NT2/D1 (cell line): ENCODE results near the gene SLC36A1.

ENCODE experiments used
- SUZ12 ChIP-seq: IDR thresholded peaks from 2 replicates; pipeline ENCODE4 v1.6.1; 2011; ENCODE audit not compliant: insufficient read length, insufficient read depth; ENCODE audit errors: extremely low read depth
- YY1 ChIP-seq: IDR thresholded peaks from 2 replicates; pipeline ENCODE4 v1.6.1; 2011; ENCODE audit not compliant: insufficient read length, insufficient read depth
- ZNF274 ChIP-seq: IDR thresholded peaks from 2 replicates; pipeline ENCODE4 v1.6.1; 2011; ENCODE audit warnings: mild to moderate bottlenecking, low read depth, low read length

GRCh38 chr5:151427258-151427657 lies 20.1 kb upstream of the SLC36A1 start:
- no peak for TF ChIP-seq YY1
- TF ChIP-seq ZNF274, result no peak
- TF ChIP-seq SUZ12, result no peak
